Neural cell (in vitro differentiated cells): ENCODE data around the gene MAPK10.

Experiments
- CTCF ChIP-seq: fragments of 450-650 bp; IDR thresholded peaks from 2 replicates; pipeline ENCODE4 v1.5.1; 2014; ENCODE audit warnings: antibody characterized with exemption, mild to moderate bottlenecking, moderate library complexity; ENCODE audit not compliant: poor library complexity, severe bottlenecking
- EP300 ChIP-seq: fragments of 450-650 bp; conservative IDR thresholded peaks from 2 replicates; pipeline ENCODE4 v1.6.1; 2014; ENCODE audit warnings: antibody characterized with exemption, mild to moderate bottlenecking, moderate library complexity; ENCODE audit not compliant: poor library complexity, severe bottlenecking
- EZH2 ChIP-seq: fragments of 200-600, 300-800 bp; shearing (Covaris generic), sonication (generic); IDR thresholded peaks from 2 replicates; pipeline ENCODE4 v1.6.1; 2014; ENCODE audit warnings: antibody characterized with exemption, low read length, borderline replicate concordance, mild to moderate bottlenecking; ENCODE audit not compliant: insufficient read depth, poor library complexity, severe bottlenecking
- POLR2AphosphoS5 ChIP-seq: IDR thresholded peaks from 2 replicates; pipeline ENCODE4 v1.6.1; 2012
- RAD21 ChIP-seq: fragments of 450-650 bp; conservative IDR thresholded peaks from 2 replicates; pipeline ENCODE4 v1.6.1; 2014; ENCODE audit warnings: antibody characterized with exemption, mild to moderate bottlenecking, moderate library complexity
- SMC3 ChIP-seq: fragments of 450-650 bp; conservative IDR thresholded peaks from 2 replicates; pipeline ENCODE4 v1.6.1; 2014; ENCODE audit warnings: antibody characterized with exemption, mild to moderate bottlenecking, moderate library complexity; ENCODE audit not compliant: poor library complexity
- TF ChIP-seq, protein P1 (sequence below): IDR thresholded peaks from 2 replicates; pipeline ENCODE4 v1.6.1; 2012; ENCODE audit warnings: borderline replicate concordance

DNA sequence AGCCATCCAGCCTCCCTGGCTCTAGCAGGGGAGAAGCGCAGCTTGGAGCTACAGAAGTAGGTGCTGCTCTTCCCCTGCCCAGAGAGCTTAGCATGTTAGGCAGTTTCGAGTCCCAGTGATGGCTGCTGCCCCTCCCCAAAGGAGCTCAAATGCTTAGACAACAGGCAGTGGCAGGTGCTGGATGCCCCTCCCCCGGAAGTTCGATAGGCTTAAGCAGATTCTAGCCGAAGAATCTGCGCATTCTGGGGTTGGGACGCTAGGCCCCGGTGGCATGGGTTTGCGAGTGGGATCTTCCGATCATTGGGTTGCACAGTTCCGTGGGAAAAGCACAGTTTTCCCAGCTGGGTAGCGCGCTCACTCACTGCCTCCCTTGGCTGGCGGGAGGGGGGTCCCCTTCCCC is 117.2 kb downstream of the MAPK10 start:
- TF ChIP-seq CTCF (no peak), POLR2AphosphoS5 (no peak), EZH2 (no peak), EP300 (no peak), RAD21 (no peak), SMC3 (no peak)
- TF ChIP-seq, protein P1, sequence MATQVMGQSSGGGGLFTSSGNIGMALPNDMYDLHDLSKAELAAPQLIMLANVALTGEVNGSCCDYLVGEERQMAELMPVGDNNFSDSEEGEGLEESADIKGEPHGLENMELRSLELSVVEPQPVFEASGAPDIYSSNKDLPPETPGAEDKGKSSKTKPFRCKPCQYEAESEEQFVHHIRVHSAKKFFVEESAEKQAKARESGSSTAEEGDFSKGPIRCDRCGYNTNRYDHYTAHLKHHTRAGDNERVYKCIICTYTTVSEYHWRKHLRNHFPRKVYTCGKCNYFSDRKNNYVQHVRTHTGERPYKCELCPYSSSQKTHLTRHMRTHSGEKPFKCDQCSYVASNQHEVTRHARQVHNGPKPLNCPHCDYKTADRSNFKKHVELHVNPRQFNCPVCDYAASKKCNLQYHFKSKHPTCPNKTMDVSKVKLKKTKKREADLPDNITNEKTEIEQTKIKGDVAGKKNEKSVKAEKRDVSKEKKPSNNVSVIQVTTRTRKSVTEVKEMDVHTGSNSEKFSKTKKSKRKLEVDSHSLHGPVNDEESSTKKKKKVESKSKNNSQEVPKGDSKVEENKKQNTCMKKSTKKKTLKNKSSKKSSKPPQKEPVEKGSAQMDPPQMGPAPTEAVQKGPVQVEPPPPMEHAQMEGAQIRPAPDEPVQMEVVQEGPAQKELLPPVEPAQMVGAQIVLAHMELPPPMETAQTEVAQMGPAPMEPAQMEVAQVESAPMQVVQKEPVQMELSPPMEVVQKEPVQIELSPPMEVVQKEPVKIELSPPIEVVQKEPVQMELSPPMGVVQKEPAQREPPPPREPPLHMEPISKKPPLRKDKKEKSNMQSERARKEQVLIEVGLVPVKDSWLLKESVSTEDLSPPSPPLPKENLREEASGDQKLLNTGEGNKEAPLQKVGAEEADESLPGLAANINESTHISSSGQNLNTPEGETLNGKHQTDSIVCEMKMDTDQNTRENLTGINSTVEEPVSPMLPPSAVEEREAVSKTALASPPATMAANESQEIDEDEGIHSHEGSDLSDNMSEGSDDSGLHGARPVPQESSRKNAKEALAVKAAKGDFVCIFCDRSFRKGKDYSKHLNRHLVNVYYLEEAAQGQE = no peak
